Measurements from ENCODE around the gene XPR1.
"Not testable (repeated sequence)": the region's sequence is repeated elsewhere in the genome, so short reads cannot be mapped to it uniquely, and the experiment has no call there.

Gene XPR1

DNA sequence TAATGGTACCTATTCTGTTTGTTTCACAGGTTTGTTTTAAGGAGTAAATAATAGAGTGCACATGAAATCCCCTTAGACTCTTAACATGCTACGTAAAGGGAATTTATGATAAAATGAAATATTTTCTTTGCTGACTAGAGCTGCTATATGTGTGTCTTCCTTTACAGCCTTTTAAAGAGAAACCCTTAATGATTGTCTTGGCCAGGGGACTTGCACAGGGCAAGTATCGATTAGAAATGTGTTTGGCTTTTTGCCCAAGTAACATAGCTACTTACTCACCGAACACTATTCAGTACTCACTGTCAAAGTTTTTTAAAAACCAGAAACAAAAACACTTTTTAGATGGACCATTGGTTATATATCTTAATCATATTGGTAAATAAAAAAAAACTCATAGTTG is 209.6 kb downstream of the XPR1 start:
- no peak for DNase-seq (ENCODE audit: low read depth)

DNA sequence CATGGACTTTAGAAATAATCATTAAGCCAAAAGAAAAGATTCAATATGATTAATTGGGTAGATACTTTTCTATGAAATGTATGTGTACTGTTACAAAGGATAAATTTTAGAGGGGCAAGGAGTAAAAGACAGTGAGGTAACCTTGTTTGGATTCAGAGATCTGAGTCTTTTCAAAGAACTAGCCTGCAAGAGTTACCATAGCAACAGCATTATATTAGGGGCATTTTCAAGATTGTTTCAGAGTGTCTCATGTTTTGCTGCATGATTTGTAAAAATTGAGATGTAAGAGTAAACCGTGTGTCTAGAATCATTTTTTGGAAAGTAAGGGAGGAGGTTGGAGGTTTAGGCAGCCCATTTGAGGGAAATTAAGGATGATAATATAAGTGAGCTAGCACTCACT is 210.2 kb downstream of the XPR1 start:
- no peak for DNase-seq (ENCODE audit: low read depth)

DNA sequence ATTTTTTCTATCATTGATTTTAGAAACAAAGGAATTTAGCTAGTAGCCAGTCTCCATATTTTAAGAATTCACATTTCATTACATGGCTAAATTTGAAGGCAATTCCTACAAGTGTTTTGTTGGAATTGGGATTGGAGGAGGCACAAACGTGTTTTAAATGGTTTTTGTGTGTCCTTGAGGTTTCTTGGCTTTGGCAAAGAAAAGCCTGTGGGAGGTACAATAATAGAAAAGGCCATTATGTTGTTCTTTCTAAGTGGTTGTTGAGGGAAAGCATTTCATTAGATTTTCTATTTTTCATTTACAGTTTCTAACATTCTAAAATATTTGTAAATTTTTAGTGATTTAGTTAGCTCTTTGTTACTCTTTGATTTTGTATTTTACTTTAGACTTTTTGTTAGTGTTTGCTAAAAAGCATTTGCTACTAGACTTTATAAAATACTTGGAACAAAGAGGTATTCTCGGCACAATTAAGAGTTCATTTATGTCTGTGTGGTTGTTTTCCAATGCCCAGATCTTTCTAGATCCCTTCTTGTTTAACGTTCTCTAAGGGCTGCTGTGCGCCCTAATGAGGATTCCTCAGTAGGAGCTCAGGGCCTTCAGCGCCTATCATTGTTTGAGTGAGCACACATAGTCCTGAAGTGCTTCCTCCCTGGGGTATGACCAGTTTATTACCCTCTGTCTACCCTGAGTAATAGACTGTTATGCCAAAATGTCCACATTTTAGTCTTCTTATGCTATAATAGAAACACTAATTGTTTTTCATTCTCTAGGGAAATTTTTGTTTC is 210.9 kb downstream of the XPR1 start:
- DNase-seq (ENCODE audit: low read depth): no peak

DNA sequence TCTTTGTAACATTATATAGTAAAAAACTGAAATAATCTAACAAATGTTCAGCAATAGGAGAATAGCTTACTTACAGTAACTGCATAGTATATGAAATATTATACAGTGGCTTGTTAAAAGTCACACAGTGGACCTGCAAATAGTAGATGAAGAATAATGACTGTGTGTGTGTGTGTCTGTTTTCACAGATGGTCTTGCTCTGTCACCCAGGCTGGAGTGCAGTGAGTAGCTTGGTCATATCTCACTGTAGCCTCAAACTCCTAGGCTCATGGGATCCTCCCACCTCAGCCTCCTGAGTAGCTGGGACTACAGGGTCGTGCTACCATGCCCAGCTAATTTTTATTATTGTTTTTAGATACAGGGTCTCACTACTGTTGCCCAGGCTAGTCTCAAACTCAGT is 213.5 kb downstream of the XPR1 start:
- DNase-seq (ENCODE audit: low read depth): no peak

DNA sequence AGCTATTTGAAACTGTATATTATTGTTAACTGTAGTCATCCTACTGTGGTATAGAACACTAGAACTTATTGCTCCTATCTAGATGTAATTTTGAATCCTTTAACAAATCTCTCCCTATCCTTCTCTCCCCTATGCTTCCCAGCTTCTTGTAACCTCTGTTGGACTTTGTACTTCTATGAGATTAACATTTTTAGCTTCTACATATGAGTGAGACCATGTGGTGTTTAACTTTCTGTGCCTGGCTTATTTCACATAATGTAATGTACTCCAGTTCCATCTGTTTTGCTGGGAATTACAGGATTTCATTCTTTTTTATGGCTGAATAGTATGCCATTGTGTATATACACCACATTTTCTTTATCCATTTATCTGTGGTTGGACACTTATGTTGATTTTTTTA is 216.4 kb downstream of the XPR1 start:
- no peak for DNase-seq (ENCODE audit: low read depth)

DNA sequence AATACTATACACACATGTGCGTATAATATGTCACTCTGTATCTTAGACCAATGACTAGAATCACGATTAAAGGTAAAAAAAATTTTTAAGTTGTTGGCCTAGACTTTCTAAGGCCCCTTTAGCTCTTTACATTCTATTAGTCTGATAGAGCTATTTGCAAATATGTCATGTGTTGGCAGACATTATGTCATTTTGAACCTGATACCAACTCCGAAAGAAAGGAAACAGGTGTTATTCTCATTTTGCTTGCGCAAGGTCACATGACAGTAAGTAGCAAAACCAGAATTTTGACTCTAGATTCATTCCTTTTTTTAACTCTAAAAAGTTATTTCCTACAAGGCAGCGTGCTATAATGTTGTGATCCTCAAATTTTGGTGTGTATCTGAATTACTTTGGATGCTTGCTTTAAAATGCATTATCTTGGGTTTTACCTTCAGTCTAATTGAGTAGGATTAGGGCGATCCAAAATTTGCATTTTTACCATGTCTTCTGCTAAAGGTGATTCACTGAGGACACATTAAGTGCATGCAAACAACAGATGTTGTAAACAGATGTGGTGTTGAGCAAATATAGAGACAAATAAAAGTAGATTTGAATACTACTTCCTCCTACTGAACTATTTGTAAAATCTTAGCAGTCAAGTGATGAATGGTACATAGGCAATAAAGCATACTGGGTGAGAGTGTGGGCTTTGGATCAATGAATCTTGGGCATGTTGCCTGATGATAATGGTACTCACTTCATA is 217.4 kb downstream of the XPR1 start:
- DNase-seq (ENCODE audit: low read depth): no peak

DNA sequence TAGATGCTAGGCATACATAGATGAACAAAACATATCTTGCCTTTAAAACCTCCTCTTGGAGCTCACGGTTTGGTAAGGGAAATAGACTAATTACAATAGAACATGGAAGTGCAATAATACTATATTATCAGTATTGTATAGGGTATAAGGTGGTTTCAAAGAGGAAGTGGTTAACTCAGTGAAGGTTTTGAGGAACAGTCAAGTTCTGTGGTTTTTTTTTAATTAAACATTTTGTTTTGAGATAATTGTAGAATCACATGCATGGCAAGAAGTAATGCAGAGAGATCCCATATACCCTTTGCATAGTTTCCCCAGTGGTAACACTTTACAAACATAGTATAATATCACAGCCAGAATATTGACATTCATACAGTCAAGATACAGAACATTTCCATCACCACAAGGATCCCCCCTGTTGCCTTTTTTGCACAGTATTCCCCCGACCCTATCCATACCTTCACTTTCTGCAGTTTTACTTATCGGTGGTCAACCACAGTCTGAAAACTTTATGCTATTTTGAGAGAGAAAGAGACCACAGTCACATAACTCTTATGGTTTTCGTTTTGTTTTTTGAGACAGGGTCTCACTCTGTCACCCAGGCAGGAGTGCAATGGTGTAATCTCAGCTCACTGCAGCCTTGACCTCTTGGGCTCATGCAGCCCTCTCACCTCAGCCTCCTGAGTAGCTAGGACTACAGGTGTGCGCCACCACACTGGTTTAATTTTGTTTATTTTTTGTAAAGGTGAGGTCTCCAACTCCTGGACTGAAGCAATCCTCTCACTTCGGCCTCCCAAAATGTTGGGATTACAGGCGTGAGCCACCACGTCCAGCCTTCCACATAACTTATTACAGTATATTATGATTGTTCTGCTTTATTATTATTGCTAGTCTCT is 220.4 kb downstream of the XPR1 start:
- no peak for DNase-seq (ENCODE audit: low read depth)

DNA sequence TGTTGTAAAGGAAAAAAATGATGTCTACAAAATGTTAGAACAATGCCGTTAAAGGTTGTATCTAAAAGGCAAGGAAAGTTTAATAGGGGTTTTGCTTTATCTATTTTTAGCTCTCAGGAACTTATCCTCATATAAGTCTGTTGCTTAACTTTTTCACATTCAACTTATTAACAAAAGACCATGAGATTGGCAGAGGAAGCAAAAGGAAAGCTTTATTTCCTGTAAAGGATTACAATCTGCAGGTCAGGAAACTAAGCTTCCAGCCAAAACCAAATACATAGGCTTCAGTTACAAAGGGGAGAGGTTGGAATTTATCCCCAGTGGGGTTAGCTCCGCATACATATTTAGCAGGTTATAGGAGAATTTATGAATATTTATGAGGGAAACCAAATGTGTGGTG is 222.2 kb downstream of the XPR1 start:
- DNase-seq (ENCODE audit: low read depth): no peak

DNA sequence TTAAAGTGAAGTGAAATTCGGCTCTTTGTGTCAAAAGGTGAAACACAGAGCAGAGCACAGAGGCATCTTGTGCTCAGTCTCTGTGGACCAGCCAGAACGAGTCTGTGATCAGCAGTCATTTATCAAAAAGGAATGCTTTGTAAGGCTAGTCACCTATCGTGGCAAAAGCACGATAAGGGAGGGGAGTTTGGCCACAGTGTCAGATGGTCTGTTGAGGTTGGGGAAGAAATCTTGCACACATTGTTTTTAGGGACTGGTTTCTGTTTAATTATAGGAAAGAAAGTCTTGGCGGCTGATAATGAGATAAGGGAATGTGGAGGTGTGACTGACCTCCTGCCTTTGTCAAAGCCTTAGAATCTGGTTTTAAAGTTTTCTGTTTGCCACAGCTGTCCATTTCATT is 222.6 kb downstream of the XPR1 start:
- DNase-seq (ENCODE audit: low read depth): no peak

DNA sequence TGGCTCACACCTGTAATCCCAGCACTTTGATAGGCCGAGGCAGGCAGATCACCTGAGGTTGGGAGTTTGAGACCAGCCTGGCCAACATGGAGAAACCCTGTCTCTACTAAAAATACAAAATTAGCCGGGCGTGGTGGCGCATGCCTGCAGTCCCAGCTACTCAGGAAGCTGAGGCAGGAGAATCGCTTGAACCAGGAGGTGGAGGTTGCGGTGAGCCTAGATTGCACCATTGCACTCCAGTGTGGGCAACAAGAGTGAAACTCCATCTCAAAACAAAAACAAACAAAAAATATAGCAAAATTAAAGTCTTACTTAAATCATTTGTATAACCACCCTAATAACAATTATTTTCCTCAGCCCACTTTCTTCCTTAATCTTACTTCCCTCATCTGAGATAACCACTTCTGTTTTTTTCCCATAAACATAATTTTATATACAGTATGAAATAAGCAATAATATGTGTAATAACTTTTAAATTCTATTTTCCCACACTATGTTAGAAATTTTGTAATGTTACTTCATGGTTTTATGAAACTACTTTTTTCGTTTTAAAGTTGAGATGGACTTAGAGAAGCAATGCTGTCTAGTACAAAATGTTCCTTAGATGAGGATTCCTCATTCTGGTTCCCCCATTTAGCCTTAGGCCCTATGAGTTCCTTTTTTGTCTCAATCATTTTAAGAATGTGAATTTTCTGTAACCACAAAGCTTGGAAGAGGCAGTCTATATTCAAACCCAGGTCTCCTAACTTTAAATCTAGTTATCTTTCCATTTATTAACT is 226.3 kb downstream of the XPR1 start:
- DNase-seq (ENCODE audit: low read depth): not testable (repeated sequence)

DNA sequence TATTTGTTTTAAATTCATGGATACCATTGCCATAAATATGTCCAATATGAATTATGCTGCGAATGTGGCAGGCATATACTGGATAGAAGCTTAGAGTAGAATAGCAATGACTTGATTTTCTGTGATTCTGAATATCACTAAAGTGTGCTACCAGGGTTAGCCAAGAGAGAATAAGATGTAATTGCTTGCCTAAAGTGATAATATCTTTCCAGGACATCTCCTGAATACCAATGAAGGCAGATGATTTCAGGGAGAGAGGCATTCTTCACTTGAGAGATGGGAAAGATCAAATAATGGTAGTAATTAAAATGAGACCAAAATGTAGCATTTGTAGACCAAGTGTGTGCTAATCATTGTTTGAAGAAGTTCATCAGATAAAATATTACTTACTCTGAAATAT is 227.5 kb downstream of the XPR1 start:
- DNase-seq (ENCODE audit: low read depth): no peak

DNA sequence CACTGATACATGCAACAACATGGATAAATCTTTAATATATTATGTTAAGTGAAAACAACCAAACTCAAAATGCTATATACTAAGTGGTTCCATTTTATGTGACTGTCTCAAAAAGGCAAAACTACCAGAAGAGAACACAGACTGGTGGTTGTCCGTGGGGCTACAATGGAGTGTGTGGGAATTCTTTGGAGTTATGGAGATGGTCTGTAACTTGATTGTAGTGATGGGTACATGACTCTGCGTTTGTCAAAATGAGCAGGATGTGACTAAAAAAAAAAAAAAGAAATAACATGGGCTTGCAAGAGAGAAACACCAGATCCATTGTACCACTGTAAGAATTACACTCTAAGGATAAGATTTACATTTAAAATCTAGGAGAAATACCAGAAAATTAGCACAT is 228.7 kb downstream of the XPR1 start:
- no peak for DNase-seq (ENCODE audit: low read depth)

DNA sequence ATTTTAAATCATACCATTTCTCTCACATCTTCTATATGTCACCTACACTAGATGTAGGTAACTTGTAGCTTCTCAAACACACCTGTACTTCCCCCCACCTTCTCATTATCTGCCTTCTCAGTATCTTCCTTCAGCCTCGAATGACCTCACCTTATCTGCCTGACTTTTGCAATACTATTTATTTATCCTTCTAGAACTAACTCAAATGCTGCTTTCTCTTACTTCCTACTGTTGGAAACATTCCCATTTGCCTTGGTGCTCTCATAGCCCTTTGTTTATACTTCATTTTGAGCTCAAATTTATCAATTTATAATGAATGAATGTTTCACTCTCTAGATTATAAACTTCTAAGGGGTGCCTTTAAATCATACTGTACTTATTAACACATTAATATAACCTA is 230.5 kb downstream of the XPR1 start:
- DNase-seq (ENCODE audit: low read depth): no peak

DNA sequence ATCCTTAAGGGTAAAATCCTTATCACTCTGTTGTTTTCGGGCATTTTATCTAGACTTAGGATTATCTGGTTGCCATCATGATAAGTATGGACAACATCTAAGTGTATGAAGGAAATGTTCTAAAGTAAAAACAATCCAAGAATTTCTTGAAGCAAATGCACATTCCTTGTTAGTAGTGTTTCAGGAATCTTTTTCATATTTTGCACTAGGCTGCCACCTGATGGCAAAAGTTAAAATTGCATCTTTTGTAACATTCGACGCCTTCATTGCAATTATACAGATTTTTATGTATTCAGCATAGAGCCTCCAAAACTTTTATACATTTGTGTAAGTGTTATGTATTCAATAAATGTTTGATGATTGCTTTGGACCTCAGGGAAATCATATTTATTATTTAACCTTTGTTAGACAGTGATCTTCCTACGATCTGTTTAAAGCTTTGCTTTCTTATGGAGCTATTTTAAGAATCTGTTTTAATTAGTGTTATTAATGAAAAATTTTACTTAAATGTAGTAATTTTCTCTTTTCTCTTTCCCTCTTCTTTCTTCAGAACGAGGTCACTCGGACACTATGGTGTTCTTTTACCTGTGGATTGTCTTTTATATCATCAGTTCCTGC is 231.4 kb downstream of the XPR1 start:
- no peak for DNase-seq (ENCODE audit: low read depth)

DNA sequence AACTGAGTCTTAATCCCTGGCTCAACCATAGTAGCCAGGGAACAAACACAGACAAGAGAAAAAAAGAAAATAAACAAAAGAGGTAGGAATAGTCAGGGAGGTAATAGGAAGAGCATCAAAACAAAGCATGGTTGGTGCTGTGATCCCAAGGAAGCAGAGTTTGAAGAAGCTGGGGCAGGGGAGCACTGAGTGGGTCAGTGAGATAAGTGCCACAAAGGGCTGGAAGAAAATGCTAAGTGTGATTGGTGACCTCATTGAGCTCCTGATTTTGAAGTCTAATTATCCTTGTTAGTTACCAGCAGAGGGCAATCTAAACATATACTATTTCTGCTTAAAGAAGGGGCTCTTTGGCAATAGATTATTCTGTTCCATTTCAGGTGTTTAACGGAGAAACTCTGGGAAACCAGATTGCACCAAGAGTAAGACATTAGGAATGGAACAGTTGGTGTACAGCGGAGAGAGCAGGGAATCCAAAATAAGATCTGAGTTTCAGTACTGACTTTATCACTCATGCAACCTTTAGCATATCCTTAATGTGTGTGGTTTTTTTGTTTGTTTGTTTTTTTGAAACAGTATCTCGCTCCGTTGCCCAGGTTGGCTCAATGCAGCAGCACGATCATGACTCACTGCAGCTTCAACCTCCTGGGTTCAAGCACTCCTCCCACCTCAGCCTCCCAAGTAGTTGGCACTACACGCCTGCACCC is 250.1 kb downstream of the XPR1 start:
- no peak for DNase-seq (ENCODE audit: low read depth)

DNA sequence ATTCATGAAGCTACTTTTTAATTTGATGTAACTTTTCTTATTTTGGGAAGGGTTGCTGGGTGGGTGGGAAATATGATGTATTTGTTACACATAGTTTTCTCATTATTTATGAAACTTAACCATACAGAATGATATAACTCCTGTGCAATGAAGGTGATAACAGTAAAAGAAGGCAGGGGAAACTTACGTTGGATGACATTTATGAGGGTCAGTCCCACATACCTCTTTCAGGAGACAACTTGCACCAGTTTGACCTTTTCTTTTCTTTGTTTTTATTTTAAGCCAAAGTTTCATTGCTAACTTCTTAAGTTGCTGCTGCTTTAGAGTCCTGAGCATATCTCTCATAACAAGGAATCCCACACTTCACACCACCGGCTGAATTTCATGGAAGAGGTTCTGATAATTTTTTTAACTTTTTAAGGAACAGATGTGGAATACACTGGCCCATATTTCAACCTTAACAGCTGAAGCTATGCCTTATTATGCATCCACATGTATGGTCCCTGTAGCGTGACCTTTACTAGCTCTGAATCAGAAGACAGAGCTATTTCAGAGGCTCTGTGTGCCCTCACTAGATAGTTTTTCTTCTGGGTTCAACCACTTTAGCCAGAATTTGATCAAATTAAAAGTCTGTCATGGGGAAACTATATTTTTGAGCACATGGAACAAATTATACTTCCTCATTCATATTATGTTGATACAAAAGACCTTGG is 252.9 kb downstream of the XPR1 start:
- DNase-seq (ENCODE audit: low read depth): no peak

DNA sequence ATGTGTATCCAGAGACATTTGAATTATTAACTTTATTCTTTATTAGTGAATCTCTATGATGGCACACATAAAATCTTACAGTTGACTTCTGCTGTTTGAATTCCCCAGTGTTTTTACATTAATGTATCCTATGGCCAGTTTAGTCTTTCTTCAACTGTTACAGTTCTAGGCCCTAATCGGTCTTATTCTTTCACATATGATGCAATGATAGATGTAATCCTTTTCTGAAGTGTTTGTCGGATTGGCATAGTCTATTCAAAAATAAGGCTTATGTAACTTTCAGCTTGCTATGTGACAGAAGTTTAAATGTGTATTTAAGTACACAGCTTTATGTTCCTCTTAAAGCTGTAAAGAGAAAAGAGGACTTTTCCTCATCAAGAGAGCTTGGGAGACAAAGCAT is 254.5 kb downstream of the XPR1 start:
- DNase-seq (ENCODE audit: low read depth): no peak

DNA sequence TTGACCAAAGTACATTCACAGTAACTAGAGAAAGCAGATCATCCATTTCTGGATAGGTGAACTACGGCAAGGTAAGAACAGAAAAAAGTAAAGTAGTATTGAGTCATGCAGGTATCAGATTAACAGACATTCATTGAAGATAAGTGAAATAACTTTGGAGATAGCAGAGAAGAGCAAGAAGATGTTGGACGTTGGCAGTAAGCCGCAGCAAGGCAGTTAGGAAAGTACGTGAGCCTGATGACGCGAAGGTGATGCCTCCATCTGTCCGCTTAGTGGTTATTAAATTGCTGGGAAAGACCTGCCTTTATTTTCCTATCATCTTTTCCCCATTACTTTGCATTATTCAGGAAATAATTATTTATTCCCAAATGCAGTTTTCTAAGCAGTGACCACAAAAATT is 256.0 kb downstream of the XPR1 start:
- no peak for DNase-seq (ENCODE audit: low read depth)

DNA sequence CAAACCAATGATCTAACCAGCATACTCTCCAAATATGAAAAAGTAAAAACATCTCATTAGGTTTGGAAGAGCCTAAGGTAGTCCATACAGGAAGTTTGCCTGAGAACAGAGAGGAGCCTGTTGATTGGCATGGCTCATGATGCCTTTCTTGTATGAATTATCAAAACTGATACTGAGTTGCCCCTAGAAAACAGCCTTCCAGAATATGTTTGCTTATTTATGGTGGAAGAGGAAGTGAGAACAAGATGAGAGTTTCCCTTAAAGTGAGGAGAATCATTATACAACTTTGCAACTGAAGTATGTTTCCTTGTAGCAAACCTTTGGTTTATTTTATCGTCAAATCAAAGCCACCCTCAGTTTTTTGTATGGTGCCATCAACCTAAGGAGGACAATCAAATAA is 257.0 kb downstream of the XPR1 start:
- no peak for DNase-seq (ENCODE audit: low read depth)

DNA sequence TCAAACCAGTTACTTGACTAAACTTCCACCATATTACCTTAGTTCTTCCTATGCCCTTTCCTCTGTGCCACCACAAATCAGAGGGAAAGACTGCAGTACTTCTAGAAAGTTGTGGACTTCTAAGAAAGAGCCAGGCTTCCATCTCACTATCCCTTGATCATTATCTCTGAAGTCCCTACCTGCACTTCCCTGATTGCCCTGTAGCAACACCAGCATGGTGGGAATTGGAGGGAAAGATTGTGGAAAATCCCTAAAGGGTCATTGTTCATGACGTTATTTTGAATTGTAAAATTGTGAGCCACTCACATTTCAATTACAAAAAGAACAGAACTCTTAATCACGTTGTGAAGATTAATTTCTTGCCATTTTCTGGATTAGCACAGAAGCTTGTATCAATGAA is 257.5 kb downstream of the XPR1 start:
- no peak for DNase-seq (ENCODE audit: low read depth)
